Fibroblast of the conjunctiva (primary cell): ENCODE results near the gene PAFAH2.

ENCODE experiments used
- DNase-seq: peaks from one replicate; pipeline ENCODE4 v3.0.0-alpha.2; 2010; ENCODE audit warnings: low read depth

PAFAH2 gene

DNA sequence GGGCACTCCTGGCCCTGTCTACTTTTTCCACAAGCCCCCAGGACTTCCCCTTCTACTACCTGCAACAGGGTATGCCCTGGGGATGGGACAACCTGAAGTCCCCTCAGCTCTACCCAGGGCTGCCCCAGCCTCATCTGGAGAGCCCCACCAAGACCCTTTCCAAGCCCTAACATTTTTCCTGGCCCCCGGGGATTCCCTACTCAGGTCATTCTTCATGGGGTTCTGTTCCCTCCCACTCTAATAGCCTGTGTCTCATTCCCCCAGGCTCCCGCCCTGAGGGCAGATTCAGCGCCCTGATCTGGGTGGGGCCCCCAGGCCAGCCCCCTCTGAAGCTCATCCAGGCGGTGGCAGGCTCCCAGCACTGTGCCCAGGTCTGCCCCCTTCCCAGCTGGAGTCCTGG is 33.3 kb upstream of the PAFAH2 start:
- no peak for DNase-seq

GRCh38 chr1:26029864-26030481 is 32.1 kb upstream of the PAFAH2 start:
- DNase-seq = no peak

GRCh38 chr1:26029054-26029863 is 31.4 kb upstream of the PAFAH2 start:
- DNase-seq = no peak

DNA sequence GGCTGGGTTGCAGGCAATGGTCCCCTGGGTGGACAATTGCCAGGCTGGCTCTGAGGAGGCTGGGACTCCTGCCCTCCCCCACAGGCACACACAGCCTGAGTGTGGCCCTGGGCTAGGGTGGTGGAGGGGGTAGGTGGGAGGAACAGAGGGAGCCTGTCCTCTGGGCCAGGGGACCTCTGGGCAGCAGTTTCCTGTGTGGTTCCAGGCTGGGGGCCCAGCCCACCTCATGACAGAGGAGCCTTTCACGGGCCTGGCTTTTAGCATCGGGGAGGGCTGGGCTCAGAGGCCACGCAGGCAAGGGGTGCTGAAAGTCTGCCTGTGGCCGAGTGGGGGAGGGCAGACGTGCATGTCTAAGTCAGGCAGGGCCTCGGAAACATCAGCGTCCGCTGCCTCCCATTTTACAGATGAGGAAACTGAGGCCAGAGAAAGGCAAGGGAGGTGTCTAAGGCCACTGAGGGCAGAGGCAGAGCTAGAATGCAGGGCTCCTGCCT is 30.7 kb upstream of the PAFAH2 start:
- no peak for DNase-seq

GRCh38 chr1:26027716-26028489 is 30.0 kb upstream of the PAFAH2 start:
- no peak for DNase-seq

DNA sequence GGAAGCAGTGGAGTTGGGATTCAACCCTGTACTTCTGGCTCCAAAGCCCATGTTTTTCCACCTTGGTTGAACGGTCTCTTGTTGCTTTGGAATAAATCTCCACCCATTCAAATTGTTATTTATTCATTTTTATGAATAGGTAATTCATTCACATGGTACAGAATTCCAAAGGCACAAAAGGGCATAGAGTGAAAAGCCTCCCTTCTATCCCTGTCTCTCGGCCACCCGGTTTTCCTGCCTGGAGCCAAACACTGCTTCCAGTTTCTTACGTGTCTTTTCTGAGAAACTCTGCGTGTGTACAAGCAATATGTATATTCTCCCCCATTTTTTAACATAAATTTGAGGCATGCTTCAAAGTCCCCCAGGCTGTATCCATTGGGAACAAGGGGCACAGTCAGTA is 27.7 kb upstream of the PAFAH2 start:
- DNase-seq = no peak

- DNase-seq = no peak
Observed at GRCh38 chr1:26025060-26025459, 27.2 kb upstream of the PAFAH2 start.

DNA sequence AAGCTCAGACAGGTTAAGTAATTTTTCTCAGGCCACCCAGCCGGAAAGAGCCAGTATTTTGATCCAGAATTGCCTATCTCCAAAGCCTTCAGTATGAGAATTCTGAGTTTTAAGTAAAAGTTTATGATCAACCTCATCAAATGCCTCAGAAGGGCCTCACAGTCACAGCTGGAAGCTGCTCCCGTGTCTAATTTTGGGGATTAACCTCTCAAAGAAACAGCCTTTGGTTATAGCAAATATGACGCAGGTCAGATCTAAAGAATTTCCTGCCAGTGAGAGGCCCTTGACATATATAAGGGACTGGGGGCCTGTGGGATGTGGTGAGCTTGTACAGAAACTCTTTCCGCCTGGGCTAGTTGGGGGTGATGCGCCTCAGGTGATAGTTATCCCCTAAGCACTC is 26.0 kb upstream of the PAFAH2 start:
- DNase-seq = no peak

- no peak for DNase-seq
Observed at GRCh38 chr1:26023009-26023408, 25.1 kb upstream of the PAFAH2 start.

DNA sequence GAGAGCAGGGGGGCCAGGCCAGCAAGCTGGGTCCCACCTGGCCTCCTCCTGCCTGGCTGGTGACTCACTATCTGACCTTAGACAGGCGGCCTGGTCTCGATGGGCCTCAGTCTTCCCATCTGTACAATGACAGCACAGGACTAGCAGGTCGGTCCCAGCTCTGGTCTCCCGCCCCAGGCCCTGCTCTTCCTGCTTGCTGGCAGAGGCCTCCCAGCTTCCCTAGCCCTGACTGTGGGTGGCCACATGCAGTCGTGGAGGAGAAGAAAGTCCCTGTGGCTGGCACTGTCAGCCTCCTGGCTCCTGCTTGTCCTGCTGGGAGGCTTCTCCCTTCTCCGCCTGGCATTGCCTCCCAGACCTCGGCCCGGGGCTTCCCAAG is 24.5 kb upstream of the PAFAH2 start:
- no peak for DNase-seq

GRCh38 chr1:26021647-26022403 is 24.0 kb upstream of the PAFAH2 start, which contains the start of gene EXTL1:
Gene EXTL1, plus strand, starts transcription at chr1:26021775. Its CDS starts 872 bp downstream, at chr1:26022647.
- DNase-seq = no peak

- no peak for DNase-seq
Observed at GRCh38 chr1:26020941-26021646, 23.2 kb upstream of the PAFAH2 start.

GRCh38 chr1:26020330-26020768 is 22.5 kb upstream of the PAFAH2 start:
- DNase-seq = no peak

- no peak for DNase-seq
Observed at GRCh38 chr1:26019641-26020315, 21.9 kb upstream of the PAFAH2 start.

DNA sequence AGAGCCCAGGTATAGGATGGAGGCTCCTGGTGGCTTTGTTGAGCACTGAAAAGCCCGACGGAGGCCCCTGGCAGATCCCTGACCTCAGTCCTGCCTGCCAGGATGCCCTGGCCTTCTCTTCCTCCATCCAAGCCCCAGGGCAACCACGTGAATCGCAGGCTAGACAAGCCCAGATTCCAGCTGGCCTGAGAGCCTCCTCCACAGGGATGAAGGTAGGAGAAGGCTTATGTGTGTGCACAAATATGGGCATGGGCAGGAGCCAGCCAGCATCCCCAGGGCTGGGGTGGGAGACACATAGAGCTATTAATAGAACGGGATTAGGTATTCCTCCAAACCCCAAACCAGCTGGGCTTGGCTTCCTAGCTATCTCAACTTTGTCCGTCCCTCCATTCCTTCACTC is 19.7 kb upstream of the PAFAH2 start:
- no peak for DNase-seq

DNA sequence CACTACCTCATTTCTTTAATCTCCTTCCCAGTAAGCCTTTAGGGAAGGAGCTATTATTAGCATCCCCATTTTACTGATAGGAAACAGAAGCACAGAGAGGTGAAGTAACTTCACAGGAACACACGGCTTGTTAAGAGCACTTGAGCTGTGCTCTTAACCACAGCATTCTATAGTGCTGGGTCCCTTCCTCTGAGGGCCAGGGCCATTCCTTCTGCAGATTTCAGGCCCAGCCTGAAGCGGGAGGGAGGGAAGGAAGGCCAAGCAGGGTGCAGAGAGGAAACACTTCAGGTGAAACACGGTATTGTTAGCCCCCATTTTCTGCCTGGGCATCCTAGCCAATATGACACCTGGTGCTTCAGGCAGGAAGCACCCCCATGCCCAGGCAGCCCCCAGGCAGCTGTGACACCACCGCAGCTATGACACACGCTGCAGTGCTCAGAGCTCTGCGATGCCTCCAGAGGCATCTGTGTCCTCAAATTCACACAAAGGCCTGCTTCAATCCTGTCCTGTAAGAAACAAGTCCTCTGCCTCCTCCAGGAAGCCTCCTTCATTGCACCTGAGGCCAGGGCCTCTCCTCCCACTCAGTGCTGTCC is 19.2 kb upstream of the PAFAH2 start:
- no peak for DNase-seq

DNA sequence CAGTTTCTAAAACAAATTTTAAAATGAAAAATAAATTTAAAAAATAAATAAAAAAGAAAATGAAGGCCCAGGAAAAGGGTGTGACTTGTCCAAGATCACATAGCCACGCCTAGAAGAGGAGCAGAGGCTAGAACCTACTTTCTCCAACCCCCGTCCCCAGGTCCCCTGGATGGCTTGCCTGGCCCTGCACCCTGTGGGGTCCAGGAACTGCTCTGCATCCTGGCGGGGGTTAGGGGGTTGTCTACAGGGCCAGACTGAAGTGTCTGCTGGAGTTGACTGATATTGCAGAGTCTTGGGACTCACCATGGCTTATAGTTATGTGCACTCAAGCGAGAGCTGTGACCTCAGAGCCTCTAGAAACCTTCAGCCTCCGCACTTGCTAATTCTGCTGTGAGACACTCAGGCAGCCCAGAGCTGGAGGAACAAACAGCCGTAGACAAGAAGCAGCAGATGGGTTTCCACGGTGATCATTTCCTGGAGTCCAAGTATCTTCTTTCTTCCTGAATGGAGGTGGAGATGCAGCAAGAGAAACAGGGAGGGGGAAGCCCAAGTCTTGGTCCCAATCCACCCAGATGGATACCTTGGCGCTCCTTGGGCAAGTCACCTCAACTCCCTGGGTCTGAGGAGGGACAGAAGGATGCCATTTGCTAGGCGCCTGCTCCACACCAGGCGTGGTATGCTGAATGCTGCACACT is 18.5 kb upstream of the PAFAH2 start:
- DNase-seq = no peak

- peak; percentile 23 for DNase-seq
Observed at GRCh38 chr1:26015358-26015757, 17.5 kb upstream of the PAFAH2 start.

DNA sequence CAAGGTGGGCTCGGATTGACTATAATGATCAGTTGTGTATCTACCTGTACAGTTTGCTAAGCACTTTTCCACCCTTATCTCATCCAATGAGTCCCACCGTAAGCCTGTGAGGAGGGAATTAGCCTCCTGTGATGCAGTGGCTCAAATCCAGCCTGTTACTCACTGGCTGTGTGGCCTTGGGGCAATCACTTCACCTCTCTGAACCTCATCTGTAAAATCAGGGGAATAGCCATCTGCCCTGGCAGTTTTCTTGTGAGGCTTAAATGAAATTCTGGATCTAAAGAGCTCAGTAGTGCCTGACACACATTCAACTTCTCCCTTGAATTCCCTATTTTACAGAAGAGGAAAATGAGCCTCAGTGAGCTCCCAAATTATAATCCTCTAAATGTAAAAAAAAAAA is 16.3 kb upstream of the PAFAH2 start:
- no peak for DNase-seq

DNA sequence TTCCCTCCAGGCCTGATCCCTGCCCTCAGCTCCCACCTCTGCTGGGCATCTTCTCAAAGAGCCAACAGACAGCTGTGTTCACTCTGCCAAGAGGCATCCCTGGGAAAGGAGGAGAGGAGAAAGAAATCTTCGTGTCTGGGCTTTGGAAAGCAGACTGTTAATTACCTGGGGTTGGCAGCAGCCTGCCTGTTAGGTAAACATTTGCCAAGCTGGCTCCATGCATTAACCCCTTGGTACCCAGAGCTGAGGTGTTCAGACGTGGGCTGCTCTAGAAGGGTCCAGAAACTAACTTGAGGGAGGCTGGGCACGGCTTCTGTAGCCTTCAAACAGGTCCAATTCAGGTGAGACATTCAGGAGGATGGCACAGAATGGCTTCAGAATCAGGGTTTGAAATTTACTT is 15.0 kb upstream of the PAFAH2 start:
- DNase-seq = no peak
